Stimulated activated naive B cell treated with anti-CD40 and anti-IgM and Interleukin-4, amounts not matched to agents 10 μg/mL and 1 μg/mL and 100 μg/mL, for 72 hours (primary cell): ENCODE results near the gene B3GALT5.

ENCODE experiments used
- ATAC-seq, 2 donors: fragments of 150-1000 bp; cut with Tn5 transposase; replicated peaks; 2 replicates each; pipeline ENCODE4 v1.10.0; 2021; ENCODE audit warnings: moderate library complexity in 1 of 2
- DNase-seq: peaks from one replicate; pipeline ENCODE4 v3.0.0; 2021
- H3K27ac Mint-ChIP-seq: one replicate; pipeline ENCODE4 v1.8.0; 2022; ENCODE audit warnings: mild to moderate bottlenecking, mixed read lengths
- H3K27me3 Mint-ChIP-seq, 2 donors: one replicate each; pipeline ENCODE4 v1.8.0; 2022; ENCODE audit warnings: mixed read lengths in 2 of 2
- H3K36me3 Mint-ChIP-seq, 2 donors: one replicate each; pipeline ENCODE4 v1.8.0; 2022; ENCODE audit warnings: mixed read lengths in 2 of 2, mild to moderate bottlenecking in 1 of 2
- H3K4me1 Mint-ChIP-seq, 2 donors: one replicate each; pipeline ENCODE4 v1.8.0; 2022; ENCODE audit warnings: mixed read lengths in 2 of 2, mild to moderate bottlenecking in 1 of 2
- H3K4me3 Mint-ChIP-seq, 2 donors: one replicate each; pipeline ENCODE4 v1.8.0; 2022; ENCODE audit warnings: mild to moderate bottlenecking in 2 of 2, mixed read lengths in 2 of 2, moderate library complexity in 1 of 2
- H3K9me3 Mint-ChIP-seq, 2 donors: one replicate each; pipeline ENCODE4 v1.8.0; 2022; ENCODE audit warnings: mixed read lengths in 2 of 2, mild to moderate bottlenecking in 1 of 2

B3GALT5 gene

DNA sequence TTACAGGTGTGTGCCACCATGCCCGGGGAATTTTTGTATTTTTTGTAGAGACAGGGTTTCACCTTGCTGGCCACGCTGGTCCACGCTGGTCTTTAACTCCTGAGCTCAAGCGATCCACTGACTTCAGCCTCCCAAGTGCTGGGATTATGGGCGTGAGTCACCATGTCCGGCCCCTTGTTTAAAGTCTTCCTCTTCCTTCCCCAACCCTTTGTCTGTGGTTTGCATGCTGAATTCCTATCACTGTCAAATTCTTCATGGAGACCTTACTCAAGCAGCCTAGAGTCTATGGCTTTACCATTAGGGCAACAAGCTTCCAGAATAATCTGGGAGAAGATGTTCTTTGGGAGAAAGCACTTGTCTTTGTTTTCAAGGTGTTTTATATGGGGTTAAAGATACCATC is 34.7 kb downstream of the B3GALT5 start:
- Mint-ChIP-seq H3K4me1 (no peaks in the 10 kb centered on the region), H3K27me3 (peaks cover 7 to 13% of the 10 kb centered on the region in 2 donors), H3K4me3 (no peak overlapping the region), H3K27ac (no peak overlapping the region), H3K36me3 (no peaks in the 10 kb centered on the region), H3K9me3 (peaks cover 0 to 2% of the 10 kb centered on the region in 2 donors)
- no peak for DNase-seq
- no peak for ATAC-seq

DNA sequence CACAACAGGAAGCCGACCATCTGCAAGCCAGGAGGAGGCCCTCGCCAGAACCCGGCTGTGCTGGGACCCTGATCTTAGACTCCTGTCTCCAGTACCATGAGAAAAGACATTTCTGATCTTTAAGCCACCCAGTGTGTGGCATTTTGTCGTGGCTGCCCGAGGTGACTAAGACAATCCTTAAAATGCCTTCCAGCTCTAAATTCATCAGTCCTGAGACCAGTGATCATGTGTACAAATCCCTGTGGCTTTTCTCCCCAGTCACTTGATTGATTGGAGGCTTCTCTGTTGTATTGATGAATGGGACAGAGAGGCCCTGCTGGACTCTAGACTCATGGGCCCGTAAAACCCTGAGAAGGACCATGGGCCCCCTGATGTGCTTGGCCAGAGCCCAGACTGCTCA is 36.1 kb downstream of the B3GALT5 start:
- H3K27ac Mint-ChIP-seq, result no peak overlapping the region
- H3K9me3 Mint-ChIP-seq, result peaks cover 0 to 9% of the 10 kb centered on the region in 2 donors
- no peak for DNase-seq
- no peaks in the 10 kb centered on the region for H3K36me3 Mint-ChIP-seq
- H3K4me3 Mint-ChIP-seq, result no peak overlapping the region
- no peak for ATAC-seq
- no peaks in the 10 kb centered on the region for H3K4me1 Mint-ChIP-seq
- peaks cover 7 to 11% of the 10 kb centered on the region in 2 donors for H3K27me3 Mint-ChIP-seq

DNA sequence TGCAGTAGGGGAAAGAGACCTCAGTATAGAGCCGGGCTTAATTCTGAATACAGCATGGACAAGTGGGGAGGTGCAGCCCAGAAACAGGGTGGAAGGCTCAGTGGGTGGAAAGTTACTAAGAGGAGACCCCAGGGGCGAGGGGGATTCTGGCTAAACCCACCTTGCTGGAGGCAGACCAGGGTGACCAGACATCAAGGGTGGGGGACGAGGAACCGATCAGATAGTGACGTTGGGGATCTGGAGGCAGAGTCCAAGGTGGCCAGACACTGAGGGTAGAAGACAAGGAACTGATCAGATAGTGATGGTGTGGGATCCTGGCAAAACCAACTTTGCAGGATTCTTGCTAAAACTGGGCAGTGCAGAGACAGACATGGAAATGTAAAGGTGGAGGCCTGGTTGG is 36.8 kb downstream of the B3GALT5 start:
- Mint-ChIP-seq H3K36me3 (no peaks in the 10 kb centered on the region), H3K27me3 (peaks cover 7 to 11% of the 10 kb centered on the region in 2 donors), H3K4me1 (no peaks in the 10 kb centered on the region), H3K9me3 (peaks cover 0 to 13% of the 10 kb centered on the region in 2 donors), H3K4me3 (no peak overlapping the region), H3K27ac (no peak overlapping the region)
- no peak for ATAC-seq
- no peak for DNase-seq

DNA sequence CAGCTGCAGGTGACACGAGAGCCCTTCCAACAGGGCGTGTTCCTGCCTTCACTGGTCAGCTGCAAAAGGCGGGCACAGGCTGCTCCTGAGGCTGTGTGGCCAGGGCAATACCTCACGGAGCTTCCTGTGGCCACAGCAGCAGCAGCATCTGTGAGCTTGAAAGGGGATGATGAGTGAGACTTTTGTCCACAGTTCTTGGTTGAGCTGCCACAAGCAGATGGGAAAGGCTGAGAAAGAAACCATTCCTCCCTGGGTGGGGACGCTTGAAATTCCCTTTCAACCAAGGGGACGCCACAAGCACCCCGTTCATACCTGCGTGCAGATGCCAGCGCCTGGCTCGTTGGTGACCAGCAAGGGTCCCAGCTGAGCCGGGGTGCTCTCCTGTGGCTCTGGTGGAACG is 37.6 kb downstream of the B3GALT5 start:
- Mint-ChIP-seq H3K4me1 (no peaks in the 10 kb centered on the region), H3K9me3 (peaks cover 0 to 13% of the 10 kb centered on the region in 2 donors), H3K27ac (no peak overlapping the region), H3K36me3 (no peaks in the 10 kb centered on the region), H3K27me3 (peaks cover 7 to 11% of the 10 kb centered on the region in 2 donors), H3K4me3 (no peak overlapping the region)
- DNase-seq (no peak), ATAC-seq (no peak)

DNA sequence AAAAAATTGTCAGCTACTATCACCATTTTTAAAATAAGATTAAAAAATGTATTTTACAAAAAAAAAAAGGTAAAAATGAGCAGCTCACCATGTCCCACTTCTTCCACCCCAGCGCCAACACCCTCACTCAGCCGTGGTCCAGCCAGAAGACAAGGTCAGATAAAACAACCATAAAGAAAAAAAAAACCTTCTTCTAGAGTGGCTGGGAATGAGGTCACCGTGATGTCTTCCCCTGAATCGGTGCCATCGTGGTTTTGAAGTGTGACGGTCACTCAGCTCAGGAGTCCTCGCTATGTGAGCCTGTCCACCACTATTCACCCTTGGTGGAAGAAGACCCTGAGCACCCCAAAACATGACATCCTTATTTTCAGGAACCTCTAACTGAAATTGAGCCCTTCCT is 38.1 kb downstream of the B3GALT5 start:
- no peaks in the 10 kb centered on the region for H3K4me1 Mint-ChIP-seq
- no peak overlapping the region for H3K4me3 Mint-ChIP-seq
- DNase-seq (no peak), ATAC-seq (no peak)
- no peaks in the 10 kb centered on the region for H3K36me3 Mint-ChIP-seq
- no peak overlapping the region for H3K27ac Mint-ChIP-seq
- peaks cover 0 to 13% of the 10 kb centered on the region in 2 donors for H3K9me3 Mint-ChIP-seq
- H3K27me3 Mint-ChIP-seq, result peaks cover 7 to 11% of the 10 kb centered on the region in 2 donors

DNA sequence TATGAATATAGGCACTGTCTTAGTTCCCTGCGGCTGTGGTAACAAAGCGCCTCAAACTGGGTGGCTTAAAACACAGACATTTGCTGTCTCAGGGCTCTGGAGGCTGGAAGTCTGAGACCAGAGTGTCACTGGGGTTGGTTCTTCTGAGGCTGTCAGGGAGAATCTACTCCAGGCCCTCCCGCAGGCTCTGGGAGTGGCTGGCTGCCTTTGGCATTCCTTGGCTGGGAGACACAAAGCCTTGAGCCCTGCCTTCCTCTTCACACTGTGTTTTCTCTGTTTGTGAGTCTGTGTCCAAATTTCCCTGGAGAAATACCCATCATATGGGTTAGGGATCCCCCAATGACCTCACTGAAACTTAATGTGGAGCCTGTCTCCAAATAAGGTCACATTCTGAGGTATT is 38.5 kb downstream of the B3GALT5 start:
- H3K9me3 Mint-ChIP-seq, result peaks cover 0 to 13% of the 10 kb centered on the region in 2 donors
- no peaks in the 10 kb centered on the region for H3K36me3 Mint-ChIP-seq
- no peak overlapping the region for H3K4me3 Mint-ChIP-seq
- H3K27me3 Mint-ChIP-seq, result peaks cover 7 to 11% of the 10 kb centered on the region in 2 donors
- DNase-seq, result no peak
- no peak for ATAC-seq
- no peaks in the 10 kb centered on the region for H3K4me1 Mint-ChIP-seq
- H3K27ac Mint-ChIP-seq, result no peak overlapping the region

DNA sequence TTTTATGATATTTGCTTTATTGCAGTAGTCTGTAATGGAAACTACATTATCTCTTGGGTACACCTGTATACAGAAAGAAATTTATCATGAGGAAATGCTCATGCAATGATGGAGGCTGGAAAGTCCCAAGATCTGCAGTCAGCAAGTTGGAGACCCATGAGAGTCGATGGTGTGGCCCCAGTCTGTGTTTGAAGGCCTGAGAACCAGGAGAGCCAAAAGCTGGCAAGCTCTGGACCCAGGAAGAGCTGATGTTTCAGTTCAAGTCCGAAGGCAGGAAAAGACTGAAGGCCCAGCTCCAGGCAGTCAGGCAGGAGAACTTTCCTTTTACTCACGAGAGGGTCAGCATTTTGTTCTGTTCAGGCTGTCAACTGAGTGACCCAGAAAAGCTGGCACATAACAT is 42.2 kb downstream of the B3GALT5 start:
- Mint-ChIP-seq H3K4me3 (no peak overlapping the region), H3K27me3 (peaks cover 5 to 9% of the 10 kb centered on the region in 2 donors), H3K27ac (no peak overlapping the region), H3K9me3 (peaks cover 0 to 11% of the 10 kb centered on the region in 2 donors), H3K4me1 (no peaks in the 10 kb centered on the region), H3K36me3 (no peaks in the 10 kb centered on the region)
- DNase-seq (no peak), ATAC-seq (no peak)

DNA sequence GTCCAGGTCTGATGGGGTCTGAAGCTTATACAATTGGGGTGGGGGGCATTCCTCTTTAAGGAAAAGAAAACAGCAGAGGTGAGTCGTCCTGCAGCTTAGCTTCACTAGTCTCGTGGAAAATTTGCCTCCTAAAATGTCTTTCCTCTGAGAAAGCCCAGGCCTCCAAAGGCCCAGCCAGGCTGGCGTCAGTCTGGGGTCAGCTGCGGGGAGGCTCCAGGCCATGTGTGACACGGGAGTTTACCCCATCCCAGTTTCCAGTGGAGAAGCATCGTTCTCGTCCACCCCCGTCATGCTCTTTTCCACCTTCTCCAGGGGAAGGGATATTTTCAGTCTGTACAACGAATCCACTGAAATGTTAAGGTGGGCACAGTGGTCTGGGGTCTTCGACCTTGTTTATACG is 42.8 kb downstream of the B3GALT5 start:
- Mint-ChIP-seq H3K4me1 (no peaks in the 10 kb centered on the region), H3K4me3 (no peak overlapping the region), H3K27ac (no peak overlapping the region), H3K27me3 (peaks cover 7 to 12% of the 10 kb centered on the region in 2 donors), H3K9me3 (peaks cover 0 to 11% of the 10 kb centered on the region in 2 donors), H3K36me3 (no peaks in the 10 kb centered on the region)
- ATAC-seq, result no peak
- no peak for DNase-seq

DNA sequence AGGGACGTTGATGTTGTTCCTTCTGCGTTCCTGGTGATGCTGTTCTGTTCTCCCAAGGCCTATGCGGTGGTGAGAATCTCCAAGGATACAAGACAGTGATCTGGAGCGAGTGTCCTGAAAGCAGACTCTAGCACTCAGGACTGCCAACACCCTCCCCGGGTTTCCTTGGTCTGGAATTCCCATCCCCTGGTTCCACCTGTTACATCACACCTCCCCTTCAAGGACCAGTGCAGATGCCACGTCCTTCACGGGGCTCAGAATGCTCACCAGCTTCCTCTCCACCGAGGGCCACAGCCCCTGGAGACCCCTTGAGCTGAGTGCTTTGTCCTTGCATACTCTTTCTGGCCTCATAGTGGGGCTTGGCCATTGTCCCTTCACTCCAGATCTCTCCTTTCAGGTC is 43.5 kb downstream of the B3GALT5 start:
- Mint-ChIP-seq H3K27me3 (peaks cover 8 to 18% of the 10 kb centered on the region in 2 donors), H3K4me3 (no peak overlapping the region), H3K9me3 (peaks cover 0 to 12% of the 10 kb centered on the region in 2 donors), H3K27ac (no peak overlapping the region), H3K36me3 (no peaks in the 10 kb centered on the region), H3K4me1 (no peaks in the 10 kb centered on the region)
- ATAC-seq, result no peak
- DNase-seq, result no peak

DNA sequence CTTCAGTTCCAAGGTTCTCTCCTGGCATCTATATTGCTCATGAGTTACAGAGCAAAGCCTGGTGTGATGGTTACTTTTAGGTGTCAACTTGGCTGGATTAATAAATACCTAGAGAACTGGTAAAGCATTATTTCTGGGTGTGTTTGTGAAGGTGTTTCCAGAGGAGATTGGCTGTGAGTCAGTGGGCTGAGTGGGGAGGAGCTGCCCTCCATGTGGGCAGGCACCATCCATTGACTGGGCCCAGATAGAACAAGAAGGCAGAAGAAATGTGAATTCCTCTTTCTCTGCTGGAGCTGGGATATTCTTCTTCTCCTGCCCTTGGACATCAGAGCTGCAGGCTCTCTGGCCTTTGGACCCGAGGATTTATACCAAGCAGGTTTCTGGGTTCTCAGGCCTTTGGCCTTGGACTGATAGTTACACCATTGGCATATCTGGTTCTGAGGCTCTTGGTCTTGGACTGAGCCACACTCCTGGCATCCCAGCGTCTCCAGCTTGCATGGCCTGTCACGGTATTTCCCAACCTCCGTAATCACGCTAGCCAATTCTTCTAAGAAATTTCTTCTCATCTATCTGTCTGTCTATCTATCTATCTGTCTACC is 44.5 kb downstream of the B3GALT5 start:
- Mint-ChIP-seq H3K4me1 (no peaks in the 10 kb centered on the region), H3K4me3 (no peak overlapping the region), H3K27me3 (peaks cover 8 to 19% of the 10 kb centered on the region in 2 donors), H3K27ac (no peak overlapping the region), H3K36me3 (no peaks in the 10 kb centered on the region), H3K9me3 (peaks cover 0 to 12% of the 10 kb centered on the region in 2 donors)
- DNase-seq (no peak), ATAC-seq (no peak)

DNA sequence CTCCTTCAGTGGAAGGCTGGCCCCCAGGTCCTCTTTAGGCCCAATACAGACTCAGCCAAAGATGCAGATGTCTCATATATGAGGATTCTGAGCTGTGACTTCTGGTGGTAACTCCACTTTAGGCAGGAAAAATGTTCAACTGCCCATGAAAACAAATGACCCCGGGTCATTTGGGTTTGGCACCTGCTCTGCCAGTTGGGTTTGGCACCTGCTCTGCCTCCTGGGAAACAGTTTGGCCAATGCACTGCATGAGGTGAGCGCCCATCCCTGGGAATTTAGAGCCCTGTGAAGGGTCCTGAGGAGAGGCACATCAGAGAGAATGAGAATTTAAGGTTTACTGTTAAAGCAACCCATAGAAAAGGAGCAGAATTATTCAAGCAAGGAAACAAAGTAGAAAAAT is 45.3 kb downstream of the B3GALT5 start:
- Mint-ChIP-seq H3K4me3 (no peak overlapping the region), H3K27me3 (peaks cover 8 to 19% of the 10 kb centered on the region in 2 donors), H3K9me3 (peaks cover 0 to 11% of the 10 kb centered on the region in 2 donors), H3K36me3 (no peaks in the 10 kb centered on the region), H3K27ac (no peak overlapping the region), H3K4me1 (no peaks in the 10 kb centered on the region)
- DNase-seq (no peak), ATAC-seq (no peak)

DNA sequence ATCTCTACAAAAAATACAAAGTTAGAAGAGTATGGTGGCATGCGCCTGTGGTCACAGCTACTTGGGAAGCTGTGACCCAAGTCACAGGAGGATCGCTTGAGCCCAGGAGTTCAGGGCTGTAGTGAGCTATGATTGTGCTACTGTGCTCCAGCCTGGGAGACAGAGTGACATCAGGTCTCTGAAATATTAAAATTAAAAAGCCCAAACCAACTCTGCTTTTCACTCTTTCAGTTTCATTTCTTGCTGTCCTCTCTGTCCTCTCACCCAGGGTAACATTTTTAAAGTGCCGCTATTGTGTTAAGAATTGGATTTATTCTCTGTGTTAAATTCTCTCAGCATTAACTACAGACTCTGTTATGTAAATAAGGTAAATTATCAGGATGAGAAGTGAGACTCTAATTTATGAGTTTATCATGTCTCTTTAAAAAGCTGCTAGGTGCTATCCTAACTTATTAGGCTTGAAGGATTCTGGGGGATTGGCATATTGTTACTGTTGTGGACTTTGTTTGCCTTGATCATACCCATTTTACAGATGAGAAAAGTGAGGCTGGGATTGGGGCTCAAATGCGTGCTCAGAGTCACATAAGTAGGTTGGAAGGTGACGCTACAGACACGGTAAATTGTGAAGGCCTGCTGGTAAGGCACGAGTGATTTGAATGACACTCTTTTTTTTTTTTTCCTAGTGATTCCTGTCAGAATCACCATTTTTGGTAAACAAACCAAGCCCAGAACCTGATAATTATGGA is 46.5 kb downstream of the B3GALT5 start:
- no peaks in the 10 kb centered on the region for H3K4me1 Mint-ChIP-seq
- H3K27me3 Mint-ChIP-seq, result peaks cover 8 to 19% of the 10 kb centered on the region in 2 donors
- no peak for DNase-seq
- H3K36me3 Mint-ChIP-seq, result no peaks in the 10 kb centered on the region
- no peak overlapping the region for H3K27ac Mint-ChIP-seq
- ATAC-seq, result no peak
- no peak overlapping the region for H3K4me3 Mint-ChIP-seq
- peaks cover 0 to 4% of the 10 kb centered on the region in 2 donors for H3K9me3 Mint-ChIP-seq

DNA sequence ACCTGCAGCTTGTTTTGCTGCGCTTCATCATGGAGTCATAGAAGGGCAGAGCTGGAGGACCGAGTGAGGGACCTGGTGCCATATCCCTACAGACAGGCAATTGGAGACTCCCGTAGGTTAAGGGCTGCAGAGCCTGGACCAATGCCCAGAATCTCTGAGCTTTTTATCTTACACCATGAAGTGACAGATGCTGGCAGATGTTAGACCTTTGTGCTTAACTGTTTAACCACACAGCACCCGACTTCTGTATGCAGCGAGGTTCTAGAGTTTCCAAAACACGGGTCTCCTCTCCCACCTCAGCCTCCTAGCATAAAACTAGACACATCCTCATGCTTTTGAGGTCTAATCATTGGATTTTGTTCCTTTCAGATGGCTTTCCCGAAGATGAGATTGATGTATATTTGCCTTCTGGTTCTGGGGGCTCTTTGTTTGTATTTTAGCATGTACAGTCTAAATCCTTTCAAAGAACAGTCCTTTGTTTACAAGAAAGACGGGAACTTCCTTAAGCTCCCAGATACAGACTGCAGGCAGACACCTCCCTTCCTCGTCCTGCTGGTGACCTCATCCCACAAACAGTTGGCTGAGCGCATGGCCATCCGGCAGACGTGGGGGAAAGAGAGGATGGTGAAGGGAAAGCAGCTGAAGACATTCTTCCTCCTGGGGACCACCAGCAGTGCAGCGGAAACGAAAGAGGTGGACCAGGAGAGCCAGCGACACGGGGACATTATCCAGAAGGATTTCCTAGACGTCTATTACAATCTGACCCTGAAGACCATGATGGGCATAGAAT is 47.6 kb downstream of the B3GALT5 start:
- DNase-seq (no peak), ATAC-seq (no peak)
- H3K27me3 Mint-ChIP-seq, result peaks cover 8 to 19% of the 10 kb centered on the region in 2 donors
- H3K4me3 Mint-ChIP-seq, result no peak overlapping the region
- H3K4me1 Mint-ChIP-seq, result no peaks in the 10 kb centered on the region
- no peaks in the 10 kb centered on the region for H3K36me3 Mint-ChIP-seq
- peaks cover 0 to 2% of the 10 kb centered on the region in 2 donors for H3K9me3 Mint-ChIP-seq
- H3K27ac Mint-ChIP-seq, result no peak overlapping the region

DNA sequence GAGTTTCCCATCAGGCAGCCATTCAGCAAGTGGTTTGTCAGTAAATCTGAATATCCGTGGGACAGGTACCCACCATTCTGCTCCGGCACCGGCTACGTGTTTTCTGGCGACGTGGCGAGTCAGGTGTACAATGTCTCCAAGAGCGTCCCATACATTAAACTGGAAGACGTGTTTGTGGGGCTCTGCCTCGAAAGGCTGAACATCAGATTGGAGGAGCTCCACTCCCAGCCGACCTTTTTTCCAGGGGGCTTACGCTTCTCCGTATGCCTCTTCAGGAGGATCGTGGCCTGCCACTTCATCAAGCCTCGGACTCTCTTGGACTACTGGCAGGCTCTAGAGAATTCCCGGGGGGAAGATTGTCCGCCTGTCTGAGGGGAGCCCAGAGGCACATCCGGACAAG is 48.4 kb downstream of the B3GALT5 start:
- no peak overlapping the region for H3K27ac Mint-ChIP-seq
- no peaks in the 10 kb centered on the region for H3K4me1 Mint-ChIP-seq
- no peak for DNase-seq
- no peaks in the 10 kb centered on the region for H3K36me3 Mint-ChIP-seq
- H3K27me3 Mint-ChIP-seq, result peaks cover 8 to 19% of the 10 kb centered on the region in 2 donors
- peaks cover 0 to 2% of the 10 kb centered on the region in 2 donors for H3K9me3 Mint-ChIP-seq
- ATAC-seq, result no peak
- no peak overlapping the region for H3K4me3 Mint-ChIP-seq
